Peyer's patch (tissue), 4 donors: ENCODE results near the gene CRPPA.

Experiments used
- CTCF ChIP-seq, 6 experiments: fragments of 450-650 bp in 4 of 6; fragments of 200-600 bp in 2 of 6; sonication (generic) in 1 of 6; IDR thresholded peaks; one replicate each; pipeline ENCODE4 v1.5.1; 2017 to 2019; ENCODE audit warnings: antibody characterized with exemption in 6 of 6, mild to moderate bottlenecking in 3 of 6, moderate library complexity in 1 of 6
- POLR2A ChIP-seq, 2 donors: fragments of 450-650 bp; IDR thresholded peaks; one replicate each; pipeline ENCODE4 v1.5.1; 2017; ENCODE audit warnings: antibody characterized with exemption in 2 of 2, mild to moderate bottlenecking in 2 of 2, moderate library complexity in 2 of 2

GRCh38 chr7:16463520-16463919 lies 42.2 kb upstream of the CRPPA start:
- no peak for TF ChIP-seq CTCF (IDR thresholded peaks at IDR 0.05)
- no peak for TF ChIP-seq POLR2A (IDR thresholded peaks at IDR 0.05)
